ENCODE results near the gene TMEM19.

Gene TMEM19

GRCh38 chr12:71737197-71737596 lies 51.3 kb downstream of the TMEM19 start:
- Histone ChIP-seq H3K4me1 (ENCODE audit: control insufficient read depth, insufficient read depth, low read length) (no peaks in the 10 kb centered on the region), H3K27me3 (ENCODE audit: control insufficient read depth, insufficient read depth, low read length) (no peaks in the 10 kb centered on the region), H3K4me3 (ENCODE audit: low read depth, low read length) (no peak overlapping the region), H3K27ac (ENCODE audit: low read depth, low read length) (no peak overlapping the region), H3K9ac (ENCODE audit: low read depth, low read length) (no peak overlapping the region), H3K36me3 (ENCODE audit: control insufficient read depth, insufficient read depth, low read length) (no peaks in the 10 kb centered on the region), H3K9me3 (ENCODE audit: control insufficient read depth, insufficient read depth, low read length) (no peaks in the 10 kb centered on the region)

- Histone ChIP-seq H3K9ac (ENCODE audit: low read depth, low read length) (no peak overlapping the region), H3K27me3 (ENCODE audit: control insufficient read depth, insufficient read depth, low read length) (no peaks in the 10 kb centered on the region)
These were observed 57.1 kb downstream of the TMEM19 start for GRCh38 chr12:71742998-71743397.

GRCh38 chr12:71744522-71745300 lies 58.8 kb downstream of the TMEM19 start:
- H3K27me3 ChIP-seq (ENCODE audit: control insufficient read depth, insufficient read depth, low read length): no peaks in the 10 kb centered on the region
- H3K27ac ChIP-seq (ENCODE audit: low read depth, low read length): no peak overlapping the region
- H3K4me3 ChIP-seq (ENCODE audit: low read depth, low read length): no peak overlapping the region
- peaks cover 15% of the 10 kb centered on the region for H3K4me1 ChIP-seq (ENCODE audit: control insufficient read depth, insufficient read depth, low read length)
- no peaks in the 10 kb centered on the region for H3K9me3 ChIP-seq (ENCODE audit: control insufficient read depth, insufficient read depth, low read length)
- H3K36me3 ChIP-seq (ENCODE audit: control insufficient read depth, insufficient read depth, low read length): no peaks in the 10 kb centered on the region
- no peak overlapping the region for H3K9ac ChIP-seq (ENCODE audit: low read depth, low read length)

More at GRCh38 chr12:71742998-71743397, 57.1 kb downstream of the TMEM19 start:
- no peaks in the 10 kb centered on the region for H3K4me1 ChIP-seq (ENCODE audit: control insufficient read depth, insufficient read depth, low read length)
- no peaks in the 10 kb centered on the region for H3K9me3 ChIP-seq (ENCODE audit: control insufficient read depth, insufficient read depth, low read length)
- H3K27ac ChIP-seq (ENCODE audit: low read depth, low read length): no peak overlapping the region
- H3K4me3 ChIP-seq (ENCODE audit: low read depth, low read length): no peak overlapping the region
- H3K36me3 ChIP-seq (ENCODE audit: control insufficient read depth, insufficient read depth, low read length): no peaks in the 10 kb centered on the region

GRCh38 chr12:71746974-71747611 lies 61.2 kb downstream of the TMEM19 start:
- H3K27me3 ChIP-seq (ENCODE audit: control insufficient read depth, insufficient read depth, low read length): no peaks in the 10 kb centered on the region
- H3K9ac ChIP-seq (ENCODE audit: low read depth, low read length): no peak overlapping the region
- H3K4me3 ChIP-seq (ENCODE audit: low read depth, low read length): no peak overlapping the region
- no peak overlapping the region for H3K27ac ChIP-seq (ENCODE audit: low read depth, low read length)
- peaks cover 20% of the 10 kb centered on the region for H3K4me1 ChIP-seq (ENCODE audit: control insufficient read depth, insufficient read depth, low read length)
- H3K9me3 ChIP-seq (ENCODE audit: control insufficient read depth, insufficient read depth, low read length): no peaks in the 10 kb centered on the region
- H3K36me3 ChIP-seq (ENCODE audit: control insufficient read depth, insufficient read depth, low read length): no peaks in the 10 kb centered on the region

GRCh38 chr12:71748081-71748850 lies 62.4 kb downstream of the TMEM19 start:
- no peak overlapping the region for H3K4me3 ChIP-seq (ENCODE audit: low read depth, low read length)
- no peaks in the 10 kb centered on the region for H3K27me3 ChIP-seq (ENCODE audit: control insufficient read depth, insufficient read depth, low read length)
- no peak overlapping the region for H3K9ac ChIP-seq (ENCODE audit: low read depth, low read length)
- H3K4me1 ChIP-seq (ENCODE audit: control insufficient read depth, insufficient read depth, low read length): peaks cover 20% of the 10 kb centered on the region
- no peaks in the 10 kb centered on the region for H3K36me3 ChIP-seq (ENCODE audit: control insufficient read depth, insufficient read depth, low read length)
- no peaks in the 10 kb centered on the region for H3K9me3 ChIP-seq (ENCODE audit: control insufficient read depth, insufficient read depth, low read length)
- H3K27ac ChIP-seq (ENCODE audit: low read depth, low read length): no peak overlapping the region

GRCh38 chr12:71749666-71750065 lies 63.8 kb downstream of the TMEM19 start:
- peaks cover 25% of the 10 kb centered on the region for H3K4me1 ChIP-seq (ENCODE audit: control insufficient read depth, insufficient read depth, low read length)
- 0 out of 2 replicates have a peak overlapping the region, but pooled peaks have one; percentile 10 for H3K4me3 ChIP-seq (ENCODE audit: low read depth, low read length)
- H3K9me3 ChIP-seq (ENCODE audit: control insufficient read depth, insufficient read depth, low read length): no peaks in the 10 kb centered on the region
- H3K27me3 ChIP-seq (ENCODE audit: control insufficient read depth, insufficient read depth, low read length): no peaks in the 10 kb centered on the region
- H3K36me3 ChIP-seq (ENCODE audit: control insufficient read depth, insufficient read depth, low read length): no peaks in the 10 kb centered on the region
- no peak overlapping the region for H3K27ac ChIP-seq (ENCODE audit: low read depth, low read length)
- H3K9ac ChIP-seq (ENCODE audit: low read depth, low read length): no peak overlapping the region

GRCh38 chr12:71752891-71753290 lies 67.0 kb downstream of the TMEM19 start:
- Histone ChIP-seq H3K4me1 (ENCODE audit: control insufficient read depth, insufficient read depth, low read length) (peaks cover 36% of the 10 kb centered on the region), H3K9ac (ENCODE audit: low read depth, low read length) (no peak overlapping the region), H3K27ac (ENCODE audit: low read depth, low read length) (no peak overlapping the region), H3K36me3 (ENCODE audit: control insufficient read depth, insufficient read depth, low read length) (0 out of 2 replicates have a peak, but pooled peaks cover 8% of the 10 kb centered on the region), H3K9me3 (ENCODE audit: control insufficient read depth, insufficient read depth, low read length) (no peaks in the 10 kb centered on the region), H3K4me3 (ENCODE audit: low read depth, low read length) (no peak overlapping the region), H3K27me3 (ENCODE audit: control insufficient read depth, insufficient read depth, low read length) (no peaks in the 10 kb centered on the region)

Data from HUES48 (cell line).